Measurements from ENCODE around the gene MEGF6.
"Not testable (repeated sequence)": the region's sequence is repeated elsewhere in the genome, so short reads cannot be mapped to it uniquely, and the experiment has no call there.

MEGF6 gene

DNA sequence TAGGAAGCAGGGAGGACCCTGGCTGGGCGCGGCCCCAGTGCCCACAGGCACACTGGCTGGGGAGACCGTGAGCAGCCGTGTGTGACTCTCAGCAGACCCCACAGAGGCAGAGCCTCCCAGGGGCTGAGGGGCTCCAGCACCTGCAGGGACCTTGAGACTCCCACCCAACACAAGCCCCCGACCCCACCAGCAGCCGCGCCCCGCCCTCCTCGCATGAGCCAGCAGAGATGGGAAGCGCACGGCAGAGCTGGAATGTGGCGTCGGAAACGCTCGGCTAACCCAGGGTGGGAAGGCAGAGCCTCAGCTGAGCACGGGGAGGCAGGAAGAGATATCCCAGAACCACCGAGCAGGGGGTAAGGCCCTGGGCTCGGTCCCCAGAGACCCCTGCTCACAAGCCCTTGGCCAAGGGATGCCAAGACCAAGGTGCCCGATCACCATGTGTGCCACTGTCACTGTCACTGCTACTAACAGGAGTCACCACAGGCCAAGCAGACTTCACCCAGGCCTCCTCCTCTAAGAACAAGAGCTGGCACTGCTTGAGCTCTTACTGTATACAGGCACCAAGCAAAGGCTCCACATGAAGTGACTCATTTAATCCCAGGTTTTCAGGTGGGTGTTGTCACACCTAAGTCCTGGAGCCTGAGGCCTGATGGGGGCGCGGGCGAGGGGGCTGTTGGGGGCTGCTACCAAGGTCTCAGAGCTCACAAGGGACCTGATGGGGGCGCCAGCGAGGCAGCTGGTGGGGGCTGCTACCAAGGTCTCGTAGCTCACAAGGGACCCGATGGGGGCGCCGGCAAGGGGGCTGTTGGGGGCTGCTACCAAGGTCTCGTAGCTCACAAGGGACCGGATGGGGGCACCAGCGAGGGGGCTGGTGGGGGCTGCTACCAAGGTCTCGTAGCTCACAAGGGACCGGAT is 20.1 kb downstream of the MEGF6 start:
- no peak for DNase-seq (ENCODE audit: low read depth)

DNA sequence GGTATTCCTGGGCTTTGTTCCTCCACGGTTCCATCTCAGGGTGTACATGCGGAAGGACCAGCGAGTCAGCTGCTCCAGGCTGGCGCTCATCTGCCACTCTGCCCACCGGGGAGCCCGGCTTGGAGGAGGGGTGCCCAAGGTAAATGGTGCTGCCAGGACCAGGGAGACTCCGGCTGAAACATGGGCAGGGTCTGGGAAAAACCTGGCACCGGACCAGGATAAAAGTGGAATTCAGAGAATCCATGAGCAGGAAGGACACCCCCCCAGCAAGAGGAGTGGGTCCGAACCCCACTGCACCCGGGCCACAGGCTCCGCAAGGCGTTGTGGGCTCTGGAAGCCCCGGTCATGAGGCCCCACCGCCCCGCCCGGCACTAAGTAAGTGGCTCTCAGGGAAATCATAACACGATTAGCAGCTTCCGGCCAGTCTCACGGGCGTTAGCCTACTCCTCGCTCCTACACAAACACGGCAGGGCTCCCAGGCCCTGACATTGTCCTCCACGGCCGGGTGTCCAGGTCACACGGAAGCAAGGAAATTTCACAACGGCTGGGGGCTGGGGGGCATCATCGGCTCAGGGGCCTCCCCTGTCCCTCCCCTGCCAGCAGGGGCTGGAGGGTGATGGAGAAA is 21.1 kb downstream of the MEGF6 start:
- DNase-seq (ENCODE audit: low read depth): peak; percentile 41

DNA sequence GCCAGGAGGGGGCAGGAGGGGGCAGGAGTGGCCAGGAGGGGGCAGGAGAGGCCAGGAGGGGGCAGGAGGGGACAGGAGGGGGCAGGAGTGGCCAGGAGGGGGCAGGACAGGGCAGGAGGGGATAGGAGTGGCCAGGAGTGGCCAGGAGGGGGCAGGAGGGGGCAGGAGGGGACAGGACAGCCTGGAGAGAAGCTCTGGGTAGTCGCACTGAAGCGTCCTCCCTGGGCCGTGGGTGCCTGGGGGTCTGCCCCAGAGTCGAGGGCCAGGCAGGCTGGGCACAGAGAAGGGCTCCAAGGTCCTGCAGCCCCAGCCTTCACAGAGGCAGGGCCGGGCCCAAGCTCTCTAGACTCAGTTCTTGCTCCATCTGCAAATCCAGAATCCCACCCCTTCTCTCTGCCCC is 22.9 kb downstream of the MEGF6 start:
- no peak for DNase-seq (ENCODE audit: low read depth)

DNA sequence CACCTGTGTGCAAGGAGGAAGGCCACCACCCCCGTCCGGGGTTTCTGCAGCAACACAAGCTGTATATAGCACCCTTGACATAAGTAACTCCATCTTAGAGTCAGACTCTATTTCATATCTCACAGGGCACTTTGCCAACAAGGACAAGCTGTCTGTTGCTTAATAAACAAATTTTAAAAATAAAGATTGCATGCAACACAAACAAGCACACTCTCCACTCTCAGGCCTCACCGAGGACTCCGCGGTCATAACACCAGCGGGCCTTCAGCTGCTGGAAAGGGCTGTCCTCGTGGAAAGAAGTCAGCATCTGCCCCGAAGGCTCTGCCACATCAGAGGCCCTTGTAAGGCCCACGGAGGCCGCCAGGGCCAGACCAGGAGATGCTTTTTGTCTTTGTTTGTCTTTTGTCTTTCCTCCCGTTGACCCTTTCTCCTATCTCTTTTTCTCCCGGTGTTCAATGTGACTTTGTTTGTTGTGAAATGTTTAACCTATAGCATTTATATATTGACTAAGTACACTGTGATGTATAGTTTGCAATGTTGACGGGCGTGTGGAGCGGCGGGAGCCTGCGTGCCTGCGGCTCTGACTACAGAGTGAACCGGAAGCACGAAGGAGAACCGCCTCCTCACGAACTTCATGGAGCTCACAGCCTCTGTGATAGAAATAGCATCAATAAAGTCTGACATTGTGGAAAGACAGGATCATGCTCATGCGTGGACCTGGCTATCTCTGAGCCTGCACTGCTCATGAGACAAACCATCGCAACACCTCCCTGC is 24.1 kb downstream of the MEGF6 start:
- peak; percentile 53 for DNase-seq (ENCODE audit: low read depth)

DNA sequence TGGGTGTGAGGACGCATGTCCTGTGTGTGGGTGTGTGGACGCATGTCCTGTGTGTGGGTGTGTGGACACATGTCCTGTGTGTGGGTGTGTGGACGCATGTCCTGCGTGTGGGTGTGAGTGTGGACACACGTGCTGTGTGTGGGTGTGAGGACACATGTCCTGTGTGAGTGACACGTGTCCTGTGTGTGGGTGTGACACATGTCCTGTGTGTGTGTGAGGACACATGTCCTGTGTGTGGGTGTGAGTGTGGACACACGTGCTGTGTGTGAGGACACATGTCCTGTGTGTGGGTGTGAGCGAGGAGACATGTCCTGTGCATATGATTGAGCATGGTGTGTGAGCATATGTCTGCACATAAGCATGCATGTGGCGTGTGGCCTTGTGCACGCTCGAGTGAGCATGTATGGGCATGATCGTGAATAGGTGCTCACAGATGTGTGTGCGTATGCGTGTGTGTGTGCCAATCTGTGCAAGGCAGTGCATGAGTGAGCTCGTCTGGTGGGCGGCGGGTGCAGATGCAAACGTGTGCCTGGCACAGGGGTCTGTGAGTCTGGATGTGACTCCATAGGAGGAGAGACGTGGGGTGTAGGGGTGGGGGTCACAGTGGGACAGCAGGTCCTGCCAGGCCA is 25.3 kb downstream of the MEGF6 start:
- DNase-seq (ENCODE audit: low read depth): no peak

DNA sequence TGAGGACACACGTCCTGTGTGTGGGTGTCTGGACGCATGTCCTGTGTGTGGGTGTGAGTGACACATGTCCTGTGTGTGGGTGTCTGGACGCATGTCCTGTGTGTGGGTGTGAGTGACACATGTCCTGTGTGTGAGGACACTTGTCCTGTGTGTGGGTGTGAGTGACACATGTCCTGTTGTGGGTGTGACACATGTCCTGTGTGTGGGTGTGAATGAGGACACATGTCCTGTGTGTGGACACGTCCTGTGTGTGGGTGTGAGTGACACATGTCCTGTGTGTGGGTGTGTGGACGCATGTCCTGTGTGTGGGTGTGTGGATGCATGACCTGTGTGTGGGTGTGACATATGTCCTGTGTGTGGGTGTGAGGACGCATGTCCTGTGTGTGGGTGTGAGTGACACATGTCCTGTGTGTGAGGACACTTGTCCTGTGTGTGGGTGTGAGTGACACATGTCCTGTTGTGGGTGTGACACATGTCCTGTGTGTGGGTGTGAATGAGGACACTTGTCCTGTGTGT is 25.9 kb downstream of the MEGF6 start:
- not testable (repeated sequence) for DNase-seq (ENCODE audit: low read depth)

DNA sequence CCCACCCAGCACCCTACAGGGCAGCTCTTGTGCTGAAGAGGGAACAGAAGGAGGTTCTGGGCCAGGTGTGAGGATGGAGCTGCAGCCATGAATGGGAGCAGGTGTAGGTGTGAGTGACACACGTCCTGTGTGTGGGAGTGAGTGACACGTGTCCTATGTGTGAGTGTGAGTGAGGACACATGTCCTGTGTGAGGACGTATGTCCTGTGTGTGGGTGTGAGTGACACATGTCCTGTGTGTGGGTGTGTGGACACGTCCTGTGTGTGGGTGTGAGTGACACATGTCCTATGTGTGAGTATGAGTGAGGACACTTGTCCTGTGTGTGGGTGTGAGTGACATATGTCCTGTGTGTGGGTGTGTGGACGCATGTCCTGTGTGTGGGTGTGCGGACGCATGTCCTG is 26.4 kb downstream of the MEGF6 start:
- no peak for DNase-seq (ENCODE audit: low read depth)

DNA sequence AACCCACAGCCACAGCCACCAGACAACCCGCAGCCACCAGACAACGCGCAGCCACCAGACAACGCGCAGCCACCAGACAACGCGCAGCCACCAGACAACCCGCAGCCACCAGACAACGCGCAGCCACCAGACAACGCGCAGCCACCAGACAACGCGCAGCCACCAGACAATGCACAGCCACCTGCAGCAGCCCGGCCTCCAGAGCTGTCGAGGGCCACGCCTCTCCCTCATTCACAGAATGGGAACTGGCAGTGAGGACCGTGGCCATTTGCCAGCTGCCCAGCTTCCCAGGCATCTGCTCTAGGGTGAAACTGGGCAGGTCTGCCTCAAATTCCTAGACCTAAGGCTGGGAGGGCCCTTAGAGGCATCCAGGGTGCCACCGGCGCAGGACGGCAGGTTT is 27.6 kb downstream of the MEGF6 start:
- not testable (repeated sequence) for DNase-seq (ENCODE audit: low read depth)

DNA sequence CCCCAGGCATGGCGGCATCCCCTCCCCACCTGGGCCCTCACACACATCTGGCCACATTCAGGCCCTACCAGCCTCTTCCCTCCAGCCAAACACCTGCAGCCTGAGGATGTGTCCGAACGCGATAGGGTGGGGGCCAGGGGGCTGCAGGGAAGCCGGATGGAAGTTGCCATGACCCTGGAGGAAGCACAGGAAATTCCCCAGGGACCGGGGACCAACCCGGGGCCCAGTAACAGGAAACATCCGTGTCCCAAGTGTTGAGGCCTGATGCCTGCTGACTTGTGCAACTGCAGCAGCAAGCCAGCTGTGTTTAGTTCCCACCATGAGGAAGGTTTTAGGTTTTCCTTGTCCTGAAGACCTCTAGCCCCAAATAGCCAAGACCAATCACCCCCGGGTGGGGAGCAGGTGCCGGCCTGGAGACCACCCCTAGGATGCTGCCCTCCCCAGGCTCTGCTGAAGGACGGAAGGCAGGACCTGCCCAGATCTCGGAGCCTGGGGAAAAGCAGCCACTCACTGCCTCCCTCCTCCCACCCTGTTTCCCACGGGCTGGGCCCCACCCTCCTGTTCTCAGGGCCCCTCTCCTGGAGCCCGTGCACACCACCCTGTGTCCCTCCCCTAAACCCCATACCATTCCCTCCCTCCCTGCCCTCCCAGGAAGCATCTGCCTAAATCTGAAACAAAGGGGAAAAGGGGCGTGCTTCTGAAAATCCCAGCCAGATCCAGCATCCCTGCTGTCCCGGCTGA is 29.8 kb downstream of the MEGF6 start:
- DNase-seq (ENCODE audit: low read depth): no peak

DNA sequence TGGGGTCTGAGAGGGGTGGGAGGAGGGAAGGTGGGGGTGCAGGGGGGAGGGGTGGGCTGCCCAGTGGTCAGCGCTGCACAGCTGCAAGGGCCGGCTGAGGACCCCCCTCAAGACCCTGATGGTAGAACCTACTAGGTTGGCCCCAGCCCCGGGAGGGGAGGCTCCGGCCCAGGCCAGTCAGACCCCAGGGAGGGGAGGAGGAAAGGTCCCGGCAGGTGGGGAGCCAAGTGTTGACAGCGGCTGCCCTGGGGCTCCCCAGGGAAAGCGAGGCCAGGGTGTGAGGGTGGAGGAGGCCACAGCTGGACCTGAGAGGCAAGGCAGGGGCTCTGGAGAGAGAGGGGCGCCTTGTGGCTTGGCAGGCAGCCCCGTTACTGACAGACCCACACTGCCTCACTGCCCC is 31.1 kb downstream of the MEGF6 start:
- DNase-seq (ENCODE audit: low read depth): no peak

DNA sequence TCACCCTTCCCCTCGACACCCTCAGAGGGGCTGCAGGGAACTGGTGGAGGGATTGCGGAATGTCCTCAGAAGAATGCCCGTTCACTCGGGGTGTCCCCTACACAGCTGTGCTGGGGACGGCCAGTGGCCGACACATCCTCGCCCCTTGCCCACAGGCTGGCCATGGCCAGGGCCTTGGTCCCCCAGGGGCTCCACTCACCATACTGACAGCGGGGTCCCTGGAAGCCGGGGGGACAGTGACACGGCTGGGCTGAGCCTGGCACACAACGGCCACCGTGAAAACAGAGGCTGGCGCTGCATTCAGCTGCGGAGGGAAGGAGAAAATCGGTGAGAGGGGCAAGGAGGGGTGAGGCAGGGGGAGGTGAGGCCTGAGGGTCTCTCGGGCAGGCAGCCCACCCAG is 31.7 kb downstream of the MEGF6 start:
- no peak for DNase-seq (ENCODE audit: low read depth)

DNA sequence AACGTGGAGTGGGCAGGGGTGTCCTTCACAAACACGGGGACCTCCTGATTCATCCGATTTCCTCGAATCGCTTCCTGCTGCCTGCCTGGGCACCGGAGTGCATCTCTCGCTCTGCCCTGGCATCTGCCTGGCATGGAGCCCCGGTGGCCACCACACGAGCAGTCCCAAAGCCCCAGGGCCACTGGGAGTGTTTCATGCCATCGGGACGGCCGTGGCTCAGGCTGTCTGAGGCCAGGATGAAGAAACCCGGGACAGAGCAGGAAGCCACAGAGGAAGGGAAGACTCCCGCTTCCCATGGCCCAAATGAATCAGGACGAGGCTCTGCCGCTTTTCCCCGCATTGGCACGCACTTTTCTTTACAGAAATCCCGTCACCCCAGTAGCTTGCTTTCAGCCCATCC is 32.4 kb downstream of the MEGF6 start:
- DNase-seq (ENCODE audit: low read depth): no peak

DNA sequence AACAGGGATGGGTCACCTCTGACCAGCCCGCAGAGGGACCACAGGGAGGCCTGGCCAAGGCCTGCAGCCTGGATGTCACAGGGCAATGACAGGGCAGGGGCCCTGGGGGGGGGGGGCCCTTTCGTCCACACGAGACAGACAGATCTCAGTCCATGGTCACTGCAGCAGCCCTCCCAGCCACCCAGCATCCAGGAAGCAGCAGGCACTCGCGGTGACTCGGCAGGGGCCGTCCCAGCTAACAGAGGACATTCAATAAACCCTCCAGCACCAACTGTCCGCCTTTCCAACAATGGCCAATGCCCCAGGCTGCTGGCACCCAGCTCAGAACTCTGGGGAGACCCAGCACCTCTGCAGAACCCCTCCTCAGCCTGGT is 32.9 kb downstream of the MEGF6 start:
- no peak for DNase-seq (ENCODE audit: low read depth)

DNA sequence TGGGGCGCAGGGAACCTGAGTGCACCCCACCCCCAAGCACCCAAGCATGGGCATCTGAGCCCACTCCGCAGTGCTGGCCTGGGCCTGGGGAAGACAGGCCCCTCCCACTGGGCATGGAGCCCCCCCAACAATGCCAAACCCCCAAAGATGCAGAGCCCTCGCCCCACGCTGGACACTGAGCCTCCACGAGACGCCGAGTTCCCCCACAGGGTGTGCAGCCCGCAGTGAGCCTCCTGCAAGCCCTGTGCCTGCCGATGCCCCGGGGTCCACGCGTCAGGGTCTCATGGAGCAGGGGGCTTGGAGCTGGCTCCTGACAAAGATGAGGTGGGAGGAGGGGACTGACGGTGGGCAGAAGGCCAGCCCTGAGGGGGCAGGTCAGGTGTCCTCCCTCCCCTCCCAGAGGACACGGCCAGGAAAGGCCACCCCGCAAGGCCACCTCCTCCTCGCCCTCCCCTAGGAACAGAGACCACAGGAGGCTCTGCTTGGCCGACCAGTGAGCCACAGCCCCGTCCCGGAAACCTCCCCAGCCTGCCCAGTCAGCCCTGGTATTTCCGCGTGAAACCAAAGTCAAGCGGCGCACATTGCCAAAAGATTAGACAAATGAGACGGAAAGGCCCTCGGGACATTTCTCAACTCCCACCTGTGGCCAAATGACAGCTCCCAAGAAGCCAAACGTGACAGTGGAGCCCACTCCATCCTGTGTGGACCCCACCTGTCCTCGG is 33.4 kb downstream of the MEGF6 start:
- DNase-seq (ENCODE audit: low read depth): peak; percentile 24

DNA sequence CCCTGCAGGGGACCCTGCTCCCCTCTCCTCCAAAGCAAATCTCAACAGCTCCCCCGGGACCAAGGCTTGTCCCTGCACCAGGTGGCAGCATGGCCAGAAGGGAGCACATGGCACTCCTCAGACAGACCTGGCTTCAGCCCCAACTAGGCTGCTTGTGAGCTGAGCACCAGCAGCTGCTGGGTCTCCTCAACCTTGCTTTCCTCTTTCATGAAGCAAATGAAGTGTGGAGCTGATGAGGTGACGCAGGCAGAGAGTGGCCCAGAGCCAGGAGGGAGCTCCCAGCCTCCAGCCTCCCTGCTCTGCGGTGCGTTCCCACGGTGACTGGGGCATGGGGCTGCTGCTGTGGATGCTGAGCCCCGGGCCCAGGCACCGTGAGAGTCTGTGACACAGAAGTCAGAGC is 34.0 kb downstream of the MEGF6 start:
- DNase-seq (ENCODE audit: low read depth): peak; percentile 24

DNA sequence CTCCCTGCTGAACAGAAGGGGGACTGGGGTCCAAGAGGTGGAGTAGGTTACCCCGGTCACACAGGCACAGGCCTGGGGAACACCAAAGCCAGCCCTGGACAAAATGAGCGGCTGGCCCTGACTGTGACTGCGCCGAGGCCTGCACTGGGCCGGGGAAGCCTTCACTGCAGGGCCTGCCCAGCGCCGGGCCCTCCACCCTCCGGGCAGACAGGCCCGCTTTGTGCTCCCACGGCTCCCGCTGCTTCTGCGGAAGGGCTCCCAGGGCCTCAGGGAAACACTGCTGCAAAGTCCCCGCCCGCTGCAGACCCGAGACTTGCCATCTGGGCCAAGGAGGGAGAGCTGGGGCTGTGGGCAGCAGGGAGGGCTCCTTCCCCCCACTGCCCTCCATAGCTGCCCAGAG is 35.3 kb downstream of the MEGF6 start:
- DNase-seq (ENCODE audit: low read depth): no peak

DNA sequence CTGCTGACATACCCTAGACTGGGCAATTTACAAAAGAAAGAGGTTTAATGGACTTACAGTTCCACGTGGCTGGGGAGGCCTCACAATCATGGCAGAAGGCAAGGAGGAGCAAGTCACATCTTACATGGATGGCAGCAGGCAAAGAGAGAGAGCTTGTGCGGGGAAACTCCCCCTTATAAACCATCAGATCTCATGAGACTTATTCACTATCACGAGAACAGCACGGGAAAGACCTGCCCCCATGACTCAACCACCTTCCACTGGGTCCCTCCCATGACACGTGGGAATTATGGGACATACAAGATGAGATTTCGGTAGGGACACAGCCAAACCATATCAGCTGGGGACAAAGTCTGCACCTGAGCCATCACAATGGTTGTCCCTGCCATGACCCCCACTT is 35.8 kb downstream of the MEGF6 start:
- DNase-seq (ENCODE audit: low read depth): not testable (repeated sequence)

DNA sequence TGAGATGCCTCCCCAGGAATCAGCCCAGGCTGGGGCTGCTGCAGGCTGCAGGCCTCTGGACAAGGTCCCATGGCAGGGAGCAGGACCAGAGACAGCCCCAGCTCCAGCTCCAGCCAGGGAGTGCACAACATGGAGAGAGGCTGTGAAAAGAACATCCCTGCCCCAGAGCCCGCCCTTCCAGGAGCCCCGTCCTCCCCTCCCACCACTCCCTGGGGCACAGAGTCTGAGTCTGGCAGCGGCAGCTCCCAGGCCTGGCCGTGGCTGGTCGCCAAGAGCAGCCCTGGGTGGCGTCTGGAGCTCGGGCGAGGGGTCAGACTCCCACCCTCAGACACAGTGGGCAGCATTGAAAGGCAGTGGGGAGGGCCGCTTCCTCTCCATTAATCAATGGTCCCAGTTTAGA is 37.8 kb downstream of the MEGF6 start:
- no peak for DNase-seq (ENCODE audit: low read depth)

DNA sequence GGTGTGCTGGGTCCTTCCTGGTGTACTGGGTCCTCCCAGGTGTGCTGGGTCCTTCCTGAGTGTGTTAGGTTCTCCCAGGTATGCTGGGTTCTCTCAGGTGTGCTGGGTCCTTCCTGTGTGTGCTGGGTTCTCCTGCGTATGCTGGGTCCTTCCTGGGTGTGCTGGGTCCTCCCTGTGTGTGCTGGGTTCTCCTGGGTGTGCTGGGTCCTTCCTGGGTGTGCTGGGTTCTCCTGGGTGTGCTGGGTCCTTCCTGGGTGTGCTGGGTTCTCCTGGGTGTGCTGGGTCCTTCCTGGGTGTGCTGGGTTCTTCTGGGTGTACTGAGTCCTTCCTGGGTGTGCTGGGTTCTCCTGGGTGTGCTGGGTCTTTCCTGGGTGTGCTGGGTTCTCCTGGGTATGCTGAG is 38.7 kb downstream of the MEGF6 start:
- not testable (repeated sequence) for DNase-seq (ENCODE audit: low read depth)

DNA sequence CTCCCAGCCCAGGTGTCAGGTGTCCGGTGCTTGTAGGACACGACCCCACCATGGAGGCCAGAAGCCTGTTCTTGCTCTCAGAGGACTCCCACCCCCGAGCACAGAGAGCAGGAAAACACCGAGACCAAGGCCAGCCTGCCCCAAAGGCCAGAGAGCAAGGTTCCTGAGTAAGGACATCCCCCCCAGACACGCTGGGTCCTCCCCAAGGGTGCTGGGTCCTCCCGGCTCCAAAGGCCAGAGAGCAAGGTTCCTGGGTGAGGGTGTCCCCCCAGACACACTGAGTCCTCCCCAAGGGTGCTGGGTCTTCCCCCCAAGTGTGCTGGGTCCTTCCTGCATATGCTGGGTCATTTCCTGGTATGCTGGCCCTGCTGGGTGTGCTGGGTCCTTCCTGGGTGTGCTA is 40.0 kb downstream of the MEGF6 start:
- DNase-seq (ENCODE audit: low read depth): no peak
